NB4 (cell line): ENCODE data around the gene ACKR4.

Source experiments
- CTCF ChIP-seq: IDR thresholded peaks from one replicate; pipeline ENCODE4 v1.5.1; 2012; ENCODE audit warnings: low read depth, low read length
- POLR2A ChIP-seq: IDR thresholded peaks from 2 replicates; pipeline ENCODE4 v1.6.1; 2011; ENCODE audit warnings: mild to moderate bottlenecking; ENCODE audit not compliant: insufficient read length; ENCODE audit errors: extremely low read depth
- TF ChIP-seq, protein P1 (sequence below): IDR thresholded peaks from 2 replicates; pipeline ENCODE4 v1.6.1; 2011; ENCODE audit warnings: low read depth, low read length

- no peak for TF ChIP-seq CTCF
- TF ChIP-seq POLR2A, result no peak
- TF ChIP-seq, protein P1, sequence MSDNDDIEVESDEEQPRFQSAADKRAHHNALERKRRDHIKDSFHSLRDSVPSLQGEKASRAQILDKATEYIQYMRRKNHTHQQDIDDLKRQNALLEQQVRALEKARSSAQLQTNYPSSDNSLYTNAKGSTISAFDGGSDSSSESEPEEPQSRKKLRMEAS, result no peak
Measured at GRCh38 chr3:132628157-132628556, 31.1 kb downstream of the ACKR4 start.
